ENCODE measurements around the gene SYNPO.

The SYNPO gene

DNA sequence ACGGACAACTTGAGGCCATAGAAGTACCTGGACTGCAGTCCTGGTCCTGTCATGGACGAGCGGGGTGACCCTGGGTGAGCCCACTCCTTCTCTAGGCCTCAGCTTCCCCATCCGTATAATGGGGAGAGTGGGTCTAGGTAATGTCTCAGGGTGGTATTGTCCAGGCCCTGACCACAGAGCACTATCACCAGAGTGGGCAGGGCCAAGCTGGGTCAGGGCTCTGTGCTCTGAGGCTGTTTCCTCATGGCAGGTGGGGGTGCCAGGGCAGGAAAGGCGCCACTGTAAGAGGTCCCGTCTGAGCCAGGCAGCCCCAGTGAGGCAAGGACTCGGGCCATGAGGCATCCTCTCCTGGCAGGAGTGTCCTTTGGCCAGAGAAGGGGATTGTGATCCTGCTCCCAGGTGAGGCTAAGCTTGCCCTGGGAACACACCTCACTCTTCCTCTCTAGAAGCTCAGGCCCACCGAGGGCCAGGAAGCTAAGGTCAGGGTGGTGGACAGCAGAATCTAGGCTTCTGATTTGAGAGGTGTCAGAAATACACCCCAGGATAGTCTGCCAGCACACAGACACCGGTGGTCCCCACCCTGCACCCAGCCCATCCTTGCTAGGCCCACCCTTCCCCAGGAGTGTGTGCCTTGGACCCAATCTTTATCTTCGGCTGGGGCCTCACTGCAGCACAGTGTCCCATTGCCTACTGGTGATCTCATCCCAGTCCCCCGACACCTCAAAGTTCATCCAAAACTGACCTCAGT, 19.1 kb downstream of the SYNPO start:
- DNase-seq = no peak

DNA sequence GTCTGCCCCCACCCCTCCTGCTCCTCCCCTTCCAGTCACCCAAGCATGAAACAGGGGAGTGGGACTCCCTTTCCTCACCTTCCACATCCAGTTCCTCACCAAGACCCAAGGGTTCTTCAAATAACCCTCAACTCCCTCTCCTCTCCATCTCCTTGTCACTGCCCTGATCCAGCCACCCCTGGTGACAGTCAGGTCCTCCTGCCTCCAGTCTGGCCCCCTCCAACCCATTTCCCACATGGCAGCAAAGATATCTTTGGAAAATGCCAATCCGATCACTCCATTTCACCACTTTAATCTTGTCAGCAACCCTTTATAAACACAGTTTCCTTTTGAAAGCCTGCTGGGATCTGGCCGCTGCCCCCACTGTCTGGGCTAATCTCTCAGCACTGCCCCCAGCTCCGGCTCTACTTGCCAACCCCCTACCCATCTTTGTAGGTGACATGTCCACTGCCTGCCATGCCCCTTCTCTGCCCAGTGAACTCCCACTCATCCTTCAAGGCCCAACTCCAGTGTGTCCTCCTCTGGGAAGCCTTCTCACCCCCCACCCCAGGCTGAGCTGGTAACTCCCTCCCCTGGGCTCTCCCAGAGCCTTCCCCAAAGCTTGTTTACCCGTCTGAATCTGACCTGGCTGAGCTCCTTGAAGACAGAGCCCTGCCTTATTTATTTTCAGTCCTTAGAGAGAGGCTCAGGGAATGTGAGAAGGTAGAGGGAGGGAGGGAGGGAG, 19.8 kb downstream of the SYNPO start:
- no peak for DNase-seq

DNA sequence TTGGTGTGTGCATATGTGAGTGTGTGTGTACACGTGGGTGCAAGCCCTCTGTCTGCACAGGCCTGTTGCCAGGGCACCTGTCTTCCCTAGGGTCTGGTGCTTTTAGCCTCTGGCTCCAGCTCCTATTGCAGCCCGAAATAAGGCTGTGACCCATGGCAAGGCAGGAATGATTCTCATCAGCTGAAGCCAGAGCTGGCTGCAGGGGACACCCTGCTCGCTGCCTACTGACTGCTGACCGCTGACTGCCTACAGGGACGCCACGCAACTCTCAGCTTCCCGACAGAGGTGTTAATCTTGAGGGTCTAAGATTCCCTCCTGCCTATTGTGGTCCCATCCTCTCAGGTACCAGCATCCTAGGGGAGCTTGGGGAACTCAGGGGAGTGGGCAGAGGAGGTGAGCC, 20.6 kb downstream of the SYNPO start, which contains the start of gene MYOZ3:
Gene MYOZ3 (plus strand): TSS at position 166 of the 400 bp plus-strand sequence. CDS start 1,691 bp downstream, outside the sequence.
- no peak for DNase-seq

DNA sequence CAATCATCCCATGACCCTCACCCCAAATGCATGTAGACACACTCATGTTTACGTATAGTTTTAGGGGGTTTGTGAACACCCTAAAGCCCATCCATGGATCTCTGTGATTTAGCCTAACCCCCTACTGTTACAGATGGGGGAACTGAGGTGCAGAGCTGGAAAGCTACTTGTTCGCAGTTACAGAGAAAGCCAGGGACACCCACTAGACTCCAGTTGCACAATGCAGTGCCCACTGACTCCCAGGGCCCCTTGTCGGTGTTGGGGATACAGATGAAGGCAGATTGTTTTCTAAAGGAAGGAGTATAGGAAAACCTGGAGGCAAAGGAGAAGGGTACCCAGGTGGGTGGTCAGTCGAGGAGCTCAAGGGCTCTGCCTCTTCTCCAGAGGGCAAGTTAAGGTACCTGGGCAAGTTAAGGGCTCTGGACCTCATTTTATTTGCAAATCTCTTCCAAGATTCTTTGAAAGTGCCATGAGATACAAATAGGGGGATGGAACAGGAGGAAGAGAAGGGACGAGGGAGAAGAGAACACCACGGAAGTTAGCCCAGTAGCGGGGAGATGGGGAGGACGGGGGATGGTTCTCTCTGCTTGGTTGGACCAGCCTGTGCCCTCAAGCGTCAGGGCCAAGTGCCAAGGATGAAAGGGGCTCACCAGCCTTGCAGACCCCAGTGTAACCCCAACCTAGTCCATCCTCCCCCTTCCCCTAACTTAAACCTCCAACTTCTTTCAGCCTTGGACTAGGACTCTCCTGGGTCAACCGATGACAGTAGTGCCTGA, 21.5 kb downstream of the SYNPO start:
- no peak for DNase-seq

DNA sequence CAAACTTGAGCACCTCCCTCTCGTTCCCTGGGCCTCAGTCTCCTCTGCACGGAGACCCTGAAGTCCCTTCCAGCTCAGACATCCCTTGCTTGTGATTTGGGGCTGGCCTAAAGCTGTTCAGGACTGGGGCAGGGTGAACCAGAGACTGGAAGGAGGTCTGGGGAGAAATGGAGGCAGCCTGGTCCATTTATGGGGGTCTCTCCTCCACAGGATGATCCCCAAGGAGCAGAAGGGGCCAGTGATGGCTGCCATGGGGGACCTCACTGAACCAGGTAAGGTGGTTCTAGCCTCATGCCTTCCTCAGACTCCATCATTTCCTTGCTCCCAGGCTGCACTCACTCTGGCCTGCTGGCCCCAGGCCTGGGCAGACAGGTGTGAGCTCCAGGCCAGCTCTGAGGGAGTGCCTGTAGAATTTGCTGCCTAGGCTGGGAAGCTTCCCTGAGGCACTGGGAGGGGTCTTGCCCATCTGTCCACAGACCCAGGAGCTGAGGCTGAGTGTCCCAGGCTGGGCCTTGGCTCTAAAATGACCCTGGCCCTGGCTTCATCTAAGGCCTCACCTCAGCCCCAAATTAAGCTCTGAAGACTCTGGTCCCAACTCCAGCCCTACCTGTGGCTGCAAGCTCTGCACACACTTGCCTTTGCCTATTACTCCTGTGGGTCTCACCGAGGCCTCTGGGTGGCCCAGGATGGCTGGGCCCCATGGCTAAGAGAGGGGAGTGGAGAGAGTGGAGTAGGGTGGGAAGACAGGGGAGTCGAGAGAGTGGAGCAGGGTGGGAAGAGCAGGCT, 22.5 kb downstream of the SYNPO start:
- no peak for DNase-seq

DNA sequence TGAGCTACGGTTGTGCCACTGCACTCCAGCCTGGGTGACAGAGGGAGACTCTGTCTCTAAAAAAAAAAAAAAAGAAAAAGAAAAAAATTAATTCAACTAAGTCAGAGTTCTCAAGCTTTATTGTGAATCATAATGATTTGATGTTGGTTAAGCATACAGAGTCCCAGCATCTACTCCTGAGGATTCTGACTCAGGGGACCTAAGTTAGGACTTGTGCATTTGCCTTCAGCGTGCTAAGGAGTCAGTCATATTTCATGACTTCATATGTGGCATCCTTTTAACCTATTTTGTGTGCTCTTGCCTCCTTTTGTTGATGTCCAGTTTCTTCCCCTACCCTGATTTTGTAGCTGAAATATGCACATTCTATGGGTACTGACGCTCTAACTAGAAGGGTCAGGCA, 23.5 kb downstream of the SYNPO start:
- no peak for DNase-seq

DNA sequence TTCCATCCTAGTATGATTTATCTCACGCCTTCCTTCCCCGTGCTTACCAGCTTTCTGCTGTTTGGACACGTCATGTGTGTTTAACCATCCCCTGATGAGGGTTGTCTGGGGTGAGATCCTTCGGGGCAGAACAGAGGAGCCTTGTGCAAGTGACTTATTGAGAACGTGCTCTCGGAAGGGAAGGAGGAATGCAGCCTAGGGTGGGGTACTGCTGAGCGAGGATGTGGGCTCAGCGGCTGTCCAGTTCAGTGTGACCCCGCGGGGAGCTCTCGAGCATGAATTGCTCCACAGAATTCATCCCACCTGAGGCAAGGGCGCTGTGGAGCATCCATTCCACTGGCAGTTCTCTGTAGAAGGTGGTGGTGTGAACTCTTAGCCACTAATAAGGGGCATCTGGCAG, 24.6 kb downstream of the SYNPO start:
- no peak for DNase-seq

DNA sequence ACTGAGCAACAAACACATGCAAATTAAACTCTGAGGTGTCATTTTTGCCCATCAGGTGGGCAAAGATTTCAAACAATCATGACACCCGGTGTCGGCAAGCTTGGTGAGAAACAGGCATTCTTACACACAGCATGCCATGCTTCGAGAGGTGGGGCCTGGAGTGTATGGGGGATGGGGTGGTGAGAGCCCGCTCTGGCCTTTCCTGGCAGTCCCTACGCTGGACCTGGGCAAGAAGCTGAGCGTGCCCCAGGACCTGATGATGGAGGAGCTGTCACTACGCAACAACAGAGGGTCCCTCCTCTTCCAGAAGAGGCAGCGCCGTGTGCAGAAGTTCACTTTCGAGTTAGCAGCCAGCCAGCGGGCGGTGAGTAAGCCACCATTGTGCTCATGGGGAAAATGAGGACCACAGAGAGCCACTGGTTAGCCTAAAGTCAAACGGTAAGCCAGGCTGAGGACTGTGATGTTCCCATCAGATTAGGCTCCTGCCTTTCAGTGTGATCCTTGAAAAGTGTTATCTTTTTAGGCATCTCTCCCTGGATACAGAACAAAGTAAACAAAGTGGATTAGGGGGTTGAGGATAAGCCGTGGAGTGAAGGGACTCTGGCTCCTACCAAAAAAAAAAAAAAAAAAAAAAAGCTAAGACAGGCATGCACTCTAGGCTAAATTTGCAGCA, 30.0 kb downstream of the SYNPO start:
- no peak for DNase-seq

DNA sequence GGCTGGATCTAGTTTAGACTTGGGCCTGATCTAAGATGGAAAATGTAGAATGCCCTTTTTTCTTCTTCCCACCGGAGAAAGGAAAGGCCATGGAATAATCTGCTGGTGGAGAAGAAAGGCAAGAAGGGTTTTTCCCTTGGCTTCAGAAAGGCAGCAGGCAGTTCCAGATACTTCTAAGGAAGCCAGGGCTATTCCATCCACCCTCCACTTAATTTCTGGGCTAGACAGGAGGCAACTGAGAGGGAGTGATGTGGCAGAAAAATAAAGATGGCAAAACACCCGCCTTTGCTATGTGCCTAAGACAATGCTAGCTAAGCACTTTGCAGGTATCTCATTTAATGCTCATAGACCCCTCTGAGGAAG, 30.5 kb downstream of the SYNPO start:
- DNase-seq = no peak

DNA sequence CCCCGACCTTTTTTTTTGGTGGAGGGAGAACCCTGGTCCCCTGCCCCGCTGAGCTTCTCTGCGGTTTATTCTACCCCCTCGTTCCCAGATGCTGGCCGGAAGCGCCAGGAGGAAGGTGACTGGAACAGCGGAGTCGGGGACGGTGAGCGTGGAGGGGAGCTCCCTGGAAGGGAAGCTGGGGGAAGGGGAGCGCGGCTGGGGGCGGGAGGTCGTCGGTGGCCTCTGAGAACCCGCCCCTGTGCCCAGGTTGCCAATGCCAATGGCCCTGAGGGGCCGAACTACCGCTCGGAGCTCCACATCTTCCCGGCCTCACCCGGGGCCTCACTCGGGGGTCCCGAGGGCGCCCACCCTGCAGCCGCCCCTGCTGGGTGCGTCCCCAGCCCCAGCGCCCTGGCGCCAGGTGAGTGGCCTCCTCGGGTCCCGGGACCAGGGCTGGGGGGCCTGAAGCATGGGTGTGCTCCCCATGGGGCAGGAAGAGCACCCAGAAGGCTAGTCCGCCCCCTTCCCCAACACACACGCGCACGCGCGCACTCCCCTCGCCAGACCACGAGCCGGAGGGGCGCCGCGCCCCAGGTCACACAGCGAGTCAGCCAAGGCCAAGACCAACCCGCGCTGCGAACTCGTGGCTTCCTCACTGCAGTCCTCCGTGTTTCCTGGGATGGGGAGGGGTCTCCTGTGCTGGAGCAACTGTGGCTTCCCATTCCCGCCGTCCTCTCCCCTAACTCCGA, 31.2 kb downstream of the SYNPO start:
- DNase-seq = no peak

DNA sequence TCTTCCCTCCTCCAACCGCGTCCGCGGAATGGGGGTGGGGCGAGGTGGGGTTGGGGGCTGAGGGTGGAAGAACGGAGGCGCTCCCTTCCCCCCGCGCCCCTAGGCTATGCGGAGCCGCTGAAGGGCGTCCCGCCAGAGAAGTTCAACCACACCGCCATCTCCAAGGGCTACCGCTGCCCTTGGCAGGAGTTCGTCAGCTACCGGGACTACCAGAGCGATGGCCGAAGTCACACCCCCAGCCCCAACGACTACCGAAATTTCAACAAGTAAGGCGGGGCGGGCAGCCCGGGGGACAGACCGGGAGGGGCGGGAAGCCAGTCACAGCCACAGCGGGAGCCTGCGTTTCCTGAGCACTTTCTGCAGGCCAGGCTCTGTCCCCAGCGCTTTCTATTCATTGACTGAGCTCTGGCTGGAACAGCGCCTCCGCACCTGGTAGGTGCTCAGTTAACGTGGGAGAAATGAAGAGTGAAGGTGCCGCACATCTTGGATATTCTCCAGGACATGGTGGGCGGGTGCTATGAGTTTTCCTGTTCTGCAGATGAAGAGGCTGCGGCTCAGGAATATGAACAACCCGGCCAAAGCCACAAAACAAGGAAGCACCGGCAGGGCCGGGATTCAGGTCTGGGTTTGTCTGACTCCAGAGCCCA, 31.9 kb downstream of the SYNPO start:
- DNase-seq = no peak

DNA sequence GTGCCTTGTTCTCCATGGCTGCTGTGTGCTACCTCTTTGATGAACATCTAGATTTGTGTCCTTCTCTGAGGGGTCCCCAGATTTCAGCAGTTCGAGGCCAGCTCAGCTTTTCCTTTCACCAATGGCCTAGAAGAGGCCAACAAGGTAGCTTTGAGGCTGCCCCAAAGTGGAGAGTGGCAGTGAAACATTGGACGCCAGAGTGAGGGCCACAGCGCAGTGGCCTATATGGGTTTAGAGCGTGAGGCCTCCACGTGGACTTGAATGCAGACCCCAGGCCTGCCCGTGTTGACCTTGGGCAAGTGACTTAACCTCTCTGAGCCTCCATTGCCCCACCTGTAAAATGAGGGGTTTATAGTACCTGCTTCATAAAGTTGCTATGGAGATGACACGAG, 32.4 kb downstream of the SYNPO start:
- DNase-seq = no peak

DNA sequence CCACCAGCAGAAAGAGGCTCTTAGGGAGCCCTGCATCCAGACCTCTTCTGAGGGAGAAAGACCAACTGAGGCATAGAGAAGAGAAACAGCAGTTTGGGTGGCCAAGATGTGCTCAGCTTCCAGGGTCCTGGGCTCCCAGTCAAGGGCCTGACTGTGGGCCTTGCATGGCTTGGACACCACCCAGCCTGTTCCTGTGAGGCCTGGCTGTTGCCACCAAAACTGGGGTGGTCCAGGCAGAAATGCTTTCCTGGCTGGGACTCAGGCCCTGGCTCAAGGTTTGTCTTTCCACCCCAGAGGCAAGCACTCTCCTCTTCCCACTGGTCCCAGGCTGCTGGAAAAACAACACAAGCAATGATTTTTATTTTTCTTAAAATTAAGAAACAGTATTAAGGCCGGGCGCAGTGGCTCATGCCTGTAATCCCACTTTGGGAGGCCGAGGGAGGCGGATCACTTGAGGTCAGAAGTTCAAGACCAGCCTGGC, 33.9 kb downstream of the SYNPO start:
- no peak for DNase-seq

DNA sequence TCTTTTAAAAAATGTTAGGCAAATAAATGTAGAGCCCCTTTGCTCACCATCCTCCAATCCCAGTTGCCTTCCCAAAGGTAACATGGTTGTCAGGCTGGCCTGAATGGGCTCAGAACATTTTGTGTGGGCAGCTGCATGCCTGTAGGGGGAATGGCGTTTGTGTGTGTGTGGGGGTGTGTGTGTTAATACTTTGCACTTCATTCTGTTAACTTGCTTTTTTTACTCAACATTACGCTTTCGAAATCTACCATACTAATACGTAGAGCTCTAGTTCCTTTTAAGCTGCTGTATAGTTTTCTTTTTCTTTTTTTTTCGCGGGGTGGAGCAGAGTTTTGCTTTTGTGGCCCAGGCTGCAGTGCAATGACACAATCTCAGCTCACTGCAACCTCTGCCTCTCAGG, 34.6 kb downstream of the SYNPO start:
- DNase-seq = no peak

DNA sequence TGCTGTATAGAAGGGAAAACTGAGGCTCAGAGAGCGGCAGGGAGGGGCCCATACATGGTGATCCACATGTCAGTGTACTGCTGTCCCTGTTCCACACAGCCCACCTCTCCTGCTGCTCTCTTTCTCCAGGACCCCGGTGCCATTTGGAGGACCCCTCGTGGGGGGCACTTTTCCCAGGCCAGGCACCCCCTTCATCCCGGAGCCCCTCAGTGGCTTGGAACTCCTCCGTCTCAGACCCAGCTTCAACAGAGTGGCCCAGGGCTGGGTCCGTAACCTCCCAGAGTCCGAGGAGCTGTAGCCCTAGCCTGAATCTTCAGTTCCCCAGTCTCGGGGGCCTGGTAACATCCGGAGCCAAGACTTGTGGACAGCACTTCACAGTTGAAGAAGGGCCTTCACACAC, 36.1 kb downstream of the SYNPO start:
- DNase-seq = no peak

DNA sequence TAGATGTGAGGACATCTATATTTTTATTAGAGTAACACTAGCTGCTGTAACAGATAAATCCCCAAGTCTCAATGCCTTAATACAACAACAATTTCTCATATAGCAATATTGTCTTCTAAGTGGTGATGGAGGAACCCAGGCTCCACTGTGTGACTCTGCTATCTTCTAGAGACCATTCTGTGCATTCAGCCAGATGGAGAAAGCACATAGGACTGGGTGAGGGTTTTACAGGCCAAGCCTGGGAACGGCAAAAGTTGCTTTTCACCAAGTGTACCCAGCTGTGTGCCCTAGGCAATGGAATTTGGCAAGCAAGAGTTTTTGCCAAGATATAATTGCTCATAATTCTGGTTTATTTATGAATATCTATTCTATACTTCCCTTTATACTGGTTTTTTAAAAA, 48.7 kb downstream of the SYNPO start:
- DNase-seq = no peak

DNA sequence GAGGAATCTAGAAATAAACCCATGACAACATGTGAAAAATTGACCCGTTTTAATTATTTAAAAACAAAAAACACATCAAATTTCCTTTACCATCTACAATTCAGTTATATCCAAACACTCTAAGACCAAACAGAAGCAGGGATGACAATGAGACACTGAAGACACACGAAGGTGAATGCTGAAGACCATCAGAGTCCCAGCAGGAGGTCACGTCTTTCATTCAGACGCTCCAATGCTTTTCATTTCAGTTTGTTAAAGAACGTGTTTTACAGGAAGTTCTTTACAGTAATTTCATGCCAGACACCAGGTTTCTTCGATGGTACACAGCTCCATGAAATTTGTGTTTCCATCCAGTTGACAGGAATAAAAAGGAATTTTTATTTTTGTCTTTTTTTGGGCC, 50.3 kb downstream of the SYNPO start:
- DNase-seq = no peak

DNA sequence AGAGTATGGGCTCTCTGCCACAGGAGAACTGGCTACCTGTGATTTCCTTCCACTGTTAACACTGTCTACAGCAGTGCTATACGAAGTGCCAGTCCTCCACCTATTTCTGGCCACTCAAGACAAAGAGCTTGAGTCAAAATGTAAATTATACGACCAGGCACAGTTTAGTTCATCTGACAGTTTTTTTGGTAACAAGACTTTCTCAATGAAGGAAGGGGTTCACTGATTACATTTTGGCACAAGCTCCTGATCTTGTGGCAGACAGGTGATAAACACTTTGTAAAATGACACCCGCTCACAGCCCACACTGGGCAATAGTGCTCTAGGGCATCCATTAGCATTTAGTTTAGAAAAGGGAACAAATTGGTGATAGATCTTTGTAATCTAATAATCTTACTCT, 51.8 kb downstream of the SYNPO start:
- no peak for DNase-seq

DNA sequence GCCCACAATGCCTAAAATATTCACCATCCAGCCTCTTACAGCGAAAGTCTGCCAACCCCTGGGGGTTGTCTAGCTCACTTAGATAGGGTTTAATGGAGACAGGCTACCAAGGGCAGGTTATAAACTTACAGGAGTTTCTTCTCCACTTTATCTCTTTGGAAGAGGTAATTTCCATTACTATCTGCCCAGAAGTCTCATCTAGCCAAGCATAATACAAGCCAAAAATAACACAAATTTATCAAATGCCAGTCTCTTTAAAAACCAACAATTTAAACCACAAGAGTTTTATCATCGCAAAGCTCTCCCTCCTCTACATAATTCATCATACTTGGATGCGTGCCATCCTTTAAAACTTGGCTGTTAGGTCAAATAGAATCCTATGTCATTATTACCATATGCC, 54.2 kb downstream of the SYNPO start:
- no peak for DNase-seq

DNA sequence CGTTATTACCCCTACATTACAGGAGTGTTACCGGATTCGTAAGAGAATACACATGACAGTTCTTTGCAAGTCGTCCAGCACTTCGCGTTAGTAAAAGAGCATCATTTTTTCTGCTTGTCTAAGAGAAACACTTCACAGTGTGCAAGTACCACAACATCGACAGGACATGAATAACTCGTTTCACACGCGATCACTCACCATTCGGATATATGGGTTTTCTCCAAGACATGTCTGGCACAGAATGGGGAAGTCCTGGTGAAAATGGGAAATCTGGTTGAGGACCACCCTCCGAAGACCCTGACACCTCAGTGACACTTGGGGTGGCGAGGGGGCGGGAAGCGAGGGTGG, 59.8 kb downstream of the SYNPO start:
- DNase-seq = no peak

Data from NCI-H1417 treated with DMSO at 0.1 percent for 48 hours (cell line).